A204.1 (cell line): ENCODE measurements around the gene RAD51B.

Experiments
- FAIRE-seq: peaks from 2 replicates; lab custom pipeline; 2012; peaks lifted over from hg19 to GRCh38; lab: Jason Lieb, UNC

RAD51B gene

DNA sequence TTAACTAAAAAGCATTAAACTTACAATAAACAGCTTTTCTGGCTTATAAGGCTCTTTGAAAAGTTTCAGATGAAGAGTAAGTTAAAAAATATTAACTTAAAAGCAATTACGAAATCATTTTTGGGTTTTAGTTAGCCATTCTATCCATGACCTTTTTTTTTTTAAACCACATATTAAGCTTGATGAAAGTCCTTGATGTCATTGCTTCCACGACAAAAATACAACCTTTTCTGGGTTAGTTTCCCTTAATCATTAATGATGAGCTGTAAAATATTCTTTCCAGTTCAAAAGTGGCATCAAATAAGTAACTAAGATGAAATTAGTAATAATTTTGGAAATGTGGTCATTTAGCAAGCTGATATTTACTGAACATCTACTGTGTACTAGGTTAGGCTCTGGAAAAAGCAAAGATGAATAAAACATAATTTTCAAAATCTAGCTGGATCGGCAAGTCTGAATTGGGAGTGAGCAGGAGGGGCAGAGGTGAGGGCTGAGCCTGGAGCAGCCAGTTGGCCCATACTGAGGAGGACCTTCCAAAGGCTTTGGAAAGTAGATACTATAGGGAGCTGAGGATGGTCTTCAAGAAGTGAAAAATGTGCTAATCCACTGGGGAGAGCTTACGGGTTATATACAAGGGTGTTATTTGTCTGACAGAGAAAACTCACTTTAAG is 628.1 kb downstream of the RAD51B start:
- peak; percentile 32 for FAIRE-seq

DNA sequence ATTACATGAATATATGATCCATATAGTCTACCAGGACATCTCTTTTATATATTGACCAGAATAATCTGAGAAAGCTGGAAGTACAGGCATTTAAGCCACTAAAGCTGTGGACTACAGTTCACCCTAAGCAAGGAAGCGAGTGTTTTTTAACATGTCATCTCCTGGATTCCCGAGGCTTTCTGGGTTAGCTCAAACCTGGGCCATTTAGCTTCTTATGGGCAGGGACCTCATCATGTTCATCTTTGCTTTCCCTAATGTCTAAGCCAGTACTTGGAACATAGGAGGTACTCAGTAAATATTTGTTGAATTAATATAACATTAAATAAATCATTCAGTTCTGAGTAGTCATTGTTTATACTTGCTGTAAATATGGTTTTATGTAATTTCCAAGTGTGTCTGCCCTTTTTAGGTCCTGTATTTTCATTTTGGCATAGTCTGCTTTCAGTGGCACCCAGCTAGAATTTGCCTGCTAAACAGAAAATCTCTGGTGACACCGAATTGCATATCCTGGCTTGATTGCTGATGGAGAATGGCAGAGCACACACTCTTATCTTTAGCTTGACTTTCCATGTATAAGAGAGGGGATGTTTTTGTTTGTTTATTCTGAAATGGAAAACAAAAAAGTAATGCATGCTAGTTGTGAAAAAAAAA is 628.8 kb downstream of the RAD51B start:
- no peak for FAIRE-seq

DNA sequence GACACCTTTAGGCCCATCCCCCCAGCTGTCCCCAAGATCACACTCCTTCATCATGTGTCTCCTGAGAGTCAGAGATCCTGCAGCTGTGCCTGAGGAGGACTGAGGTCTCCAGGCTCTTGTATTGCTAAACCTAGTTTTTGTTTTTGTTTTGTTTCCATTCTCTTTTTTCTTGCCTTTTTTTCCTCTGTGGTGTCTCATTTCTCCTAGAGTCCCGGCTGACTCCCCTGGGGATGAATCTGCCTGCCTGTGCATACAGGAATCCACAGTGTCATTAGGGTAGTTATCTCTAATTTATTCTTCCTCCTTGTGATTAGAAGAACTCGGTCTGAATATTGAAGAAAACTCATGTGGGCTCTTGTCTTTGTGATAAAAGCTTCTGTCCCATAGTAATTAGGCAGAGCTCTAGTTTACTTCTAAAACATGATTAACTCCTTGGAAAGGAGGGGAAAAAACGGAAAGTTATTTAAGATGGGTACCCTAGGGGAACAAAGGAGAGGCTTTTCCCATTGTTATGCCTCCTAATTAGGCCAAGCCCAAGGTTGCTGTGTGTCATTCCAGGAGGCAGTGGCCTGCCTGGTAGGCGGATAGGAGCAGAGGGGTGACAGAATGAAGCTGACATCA is 630.1 kb downstream of the RAD51B start:
- FAIRE-seq: no peak

DNA sequence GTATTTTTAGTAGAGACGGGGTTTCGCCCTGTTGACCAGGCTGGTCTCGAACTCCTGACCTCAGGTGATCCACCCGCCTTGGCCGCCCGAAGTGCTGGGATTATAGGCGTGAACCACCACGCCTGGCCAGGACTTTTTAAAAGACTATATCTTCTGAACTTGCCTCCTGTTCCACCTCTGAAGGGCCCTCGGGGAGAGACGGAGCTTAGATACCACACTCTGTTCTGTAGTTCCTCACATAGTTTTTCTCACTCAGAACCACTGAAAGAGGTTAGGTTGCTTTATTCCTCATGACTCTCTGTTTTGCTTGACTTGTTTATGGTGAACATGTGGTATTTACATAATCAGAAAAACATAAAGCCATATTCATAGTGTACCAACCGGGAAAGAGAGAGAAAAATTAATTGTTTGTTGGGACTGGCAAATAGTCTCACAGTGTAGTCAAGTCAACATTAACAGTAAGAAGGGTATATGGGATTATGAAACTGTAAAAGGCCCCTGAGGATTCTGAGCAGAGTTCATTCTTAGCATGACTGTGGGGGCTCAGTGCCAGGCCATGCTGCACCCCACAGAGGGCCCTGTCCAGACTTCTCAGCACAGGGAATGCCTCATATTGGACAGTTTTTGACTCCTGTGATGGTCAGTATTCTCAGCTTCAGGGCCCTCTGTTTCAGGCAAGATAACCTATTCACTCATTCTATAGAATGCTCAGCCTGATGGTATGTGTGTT is 631.0 kb downstream of the RAD51B start:
- no peak for FAIRE-seq

DNA sequence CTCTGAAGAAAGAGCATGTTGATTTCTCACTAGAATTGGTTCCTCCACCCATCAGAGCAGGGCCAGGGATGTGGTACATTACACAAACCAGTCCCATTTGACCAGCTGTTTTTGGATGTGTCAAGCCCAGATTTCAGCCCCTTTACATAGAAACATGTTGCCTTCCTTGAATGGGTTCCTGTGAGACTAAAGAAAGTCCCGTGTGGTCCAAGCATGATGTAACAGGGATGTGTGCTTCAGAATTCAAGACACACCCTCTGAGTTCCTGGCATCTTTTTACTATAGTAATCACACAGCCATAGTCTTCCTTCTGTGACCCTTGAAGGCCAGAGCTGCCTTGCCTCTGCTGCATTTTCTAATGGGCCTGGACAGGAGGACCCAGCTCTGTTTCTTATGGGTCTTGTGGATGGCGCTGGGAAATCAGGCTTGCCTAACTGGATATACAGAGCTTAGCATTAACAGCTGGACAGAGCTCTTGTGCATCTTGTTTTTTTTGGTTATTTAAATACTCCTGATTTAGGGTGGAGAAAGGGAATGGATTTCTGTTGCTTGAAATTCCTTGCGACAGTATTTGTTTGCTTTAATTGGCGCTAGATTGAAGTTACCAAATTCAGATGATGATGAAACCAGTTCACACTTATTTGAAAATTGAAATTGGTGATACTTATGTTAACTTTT is 632.3 kb downstream of the RAD51B start:
- FAIRE-seq: no peak

DNA sequence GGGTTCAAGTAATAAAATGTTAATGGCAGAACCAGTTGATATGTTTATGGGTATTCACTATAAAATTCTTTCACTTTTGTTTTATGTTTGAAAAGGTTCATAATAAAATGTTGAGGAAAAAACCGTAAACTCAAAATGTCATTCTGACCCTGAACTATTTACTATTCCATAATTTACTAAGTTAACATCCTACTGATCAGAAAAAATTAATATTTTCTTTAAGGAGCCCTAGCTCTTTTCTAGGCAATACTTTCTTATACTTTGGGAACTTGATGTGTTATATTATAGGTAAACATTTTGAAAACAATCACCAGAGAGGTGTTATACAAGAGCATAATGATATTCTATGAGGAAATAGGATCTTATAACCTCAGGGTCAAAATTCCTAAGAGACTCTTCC is 638.7 kb downstream of the RAD51B start:
- no peak for FAIRE-seq

DNA sequence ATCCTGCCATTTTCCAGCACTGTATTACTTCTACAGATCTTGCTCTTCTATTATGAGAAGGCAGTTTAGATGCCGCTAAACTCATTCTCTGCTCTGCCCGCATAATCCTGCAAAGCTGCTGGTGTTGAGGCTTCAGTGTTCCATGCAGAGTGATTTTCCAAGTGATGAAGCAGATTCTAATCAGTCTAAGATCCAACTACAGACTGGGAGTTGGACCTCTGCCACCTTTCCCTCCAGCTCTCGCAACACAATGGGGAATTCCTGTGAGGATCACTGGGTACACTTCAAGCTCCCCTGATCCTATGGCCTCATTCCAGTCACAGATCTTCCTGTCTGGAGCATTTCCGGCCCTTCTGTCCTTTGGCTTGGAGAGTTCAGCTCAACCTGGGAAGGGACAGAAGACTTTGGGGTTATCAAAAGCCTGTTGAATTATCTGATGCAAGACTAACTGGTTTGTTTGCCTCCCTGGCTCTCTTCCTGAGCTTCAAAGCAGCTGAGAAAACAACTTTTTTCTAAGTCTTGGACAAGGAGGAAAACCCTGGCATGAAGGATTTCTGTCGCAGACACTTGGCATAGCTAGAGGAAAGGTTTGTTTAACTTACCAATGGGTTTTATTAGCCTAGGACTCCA is 639.4 kb downstream of the RAD51B start:
- no peak for FAIRE-seq

DNA sequence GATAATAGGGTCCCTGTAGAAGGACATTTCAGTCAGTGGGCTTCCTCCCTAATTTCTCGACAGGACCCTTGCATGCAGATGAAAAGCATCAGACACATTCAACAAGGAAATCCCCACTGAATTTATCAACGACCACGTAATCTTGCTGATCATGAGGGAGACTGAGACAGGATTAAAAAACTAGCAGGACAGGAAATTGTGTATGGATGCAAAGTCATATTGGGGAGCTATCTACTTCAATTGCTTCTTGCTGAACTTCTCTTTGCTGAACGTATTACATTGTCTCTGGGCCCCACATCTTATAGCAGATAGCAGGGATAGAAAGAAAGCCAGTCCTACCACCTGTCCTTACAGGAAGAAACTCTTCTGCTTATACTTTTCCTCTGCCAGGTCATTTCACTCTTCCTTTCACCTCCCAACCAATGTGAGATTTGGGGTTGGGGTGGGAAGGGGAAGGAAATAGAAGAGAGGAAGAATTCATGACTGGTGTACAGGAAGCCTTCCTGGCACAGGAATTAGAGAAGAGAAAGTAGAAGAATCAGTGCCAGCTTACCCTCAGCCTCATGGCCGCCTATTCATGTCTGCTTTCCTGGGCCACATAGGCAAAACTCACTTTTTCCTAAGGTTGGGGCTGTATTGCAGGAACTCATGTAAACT is 640.0 kb downstream of the RAD51B start:
- FAIRE-seq: no peak

DNA sequence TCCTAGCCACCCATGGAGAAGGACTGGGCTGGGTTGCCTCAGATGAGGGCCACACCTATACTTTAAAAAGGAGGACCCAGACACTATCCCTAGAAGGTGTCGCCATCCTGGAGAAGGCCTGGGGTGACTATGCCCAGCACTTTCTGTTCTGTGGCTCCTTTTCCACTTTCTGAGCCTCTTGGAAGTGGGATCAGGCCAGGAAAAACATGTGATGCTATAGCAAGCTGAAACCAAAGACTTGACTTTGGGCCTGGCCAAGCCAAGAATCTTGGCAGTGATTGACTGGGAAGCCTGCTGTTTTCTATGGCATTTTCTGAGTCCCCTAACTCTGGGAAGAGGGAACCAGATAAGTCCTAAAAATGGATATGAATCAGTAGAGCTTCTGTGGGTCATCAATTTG is 641.0 kb downstream of the RAD51B start:
- no peak for FAIRE-seq

DNA sequence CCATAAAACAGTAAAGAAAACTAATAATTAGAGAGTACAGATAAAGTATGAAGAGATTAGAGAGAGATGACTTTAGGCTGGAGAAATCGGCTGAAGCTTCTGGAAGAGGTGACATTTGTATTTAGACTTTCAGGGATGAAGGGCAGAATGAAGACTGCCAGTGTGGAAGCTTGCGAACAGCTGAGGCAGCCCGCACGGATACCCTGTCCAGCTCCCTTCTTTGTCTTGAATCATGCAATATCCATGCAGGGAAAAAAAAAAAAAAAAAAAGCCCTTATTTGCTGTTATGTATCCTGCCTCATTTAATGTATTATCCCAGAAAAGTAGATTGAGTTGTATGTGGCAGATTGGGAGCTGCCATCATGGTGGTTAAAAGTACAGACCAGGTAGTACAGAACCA is 641.5 kb downstream of the RAD51B start:
- no peak for FAIRE-seq

DNA sequence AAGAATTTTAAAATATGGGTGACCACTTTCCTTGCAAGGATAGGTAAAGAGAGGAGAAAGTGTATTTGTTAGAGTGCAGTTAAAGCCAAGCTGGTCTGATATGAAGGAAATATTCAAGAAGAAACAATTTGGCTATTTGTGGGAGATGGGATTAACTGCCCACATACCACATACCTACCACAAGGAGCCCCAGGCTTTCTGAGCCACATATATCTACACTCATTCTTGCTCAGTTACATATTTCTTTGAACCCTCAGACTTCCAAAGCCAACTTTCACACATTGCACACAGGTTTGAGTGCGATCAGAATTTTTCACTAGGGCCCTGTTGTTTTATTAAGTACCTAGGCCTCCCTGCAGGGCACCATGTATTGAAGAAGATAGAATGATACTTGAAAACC is 643.1 kb downstream of the RAD51B start:
- no peak for FAIRE-seq

DNA sequence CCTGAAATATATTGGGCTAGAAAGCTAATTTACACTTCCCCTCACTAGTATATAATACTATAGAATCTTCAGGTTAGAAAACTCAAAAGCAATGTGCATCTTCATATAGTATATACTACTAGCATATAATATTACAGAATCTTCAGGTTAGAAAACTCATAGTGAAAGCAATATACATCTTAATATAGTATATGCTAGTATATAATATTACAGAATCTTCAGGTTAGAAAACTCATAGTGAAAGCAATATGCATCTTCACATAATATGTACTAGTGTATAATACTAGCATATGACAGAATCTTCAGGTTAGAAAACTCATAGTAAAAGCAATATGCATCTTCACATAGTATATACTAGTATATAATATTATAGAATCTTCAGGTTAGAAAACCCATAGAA is 643.7 kb downstream of the RAD51B start:
- no peak for FAIRE-seq

DNA sequence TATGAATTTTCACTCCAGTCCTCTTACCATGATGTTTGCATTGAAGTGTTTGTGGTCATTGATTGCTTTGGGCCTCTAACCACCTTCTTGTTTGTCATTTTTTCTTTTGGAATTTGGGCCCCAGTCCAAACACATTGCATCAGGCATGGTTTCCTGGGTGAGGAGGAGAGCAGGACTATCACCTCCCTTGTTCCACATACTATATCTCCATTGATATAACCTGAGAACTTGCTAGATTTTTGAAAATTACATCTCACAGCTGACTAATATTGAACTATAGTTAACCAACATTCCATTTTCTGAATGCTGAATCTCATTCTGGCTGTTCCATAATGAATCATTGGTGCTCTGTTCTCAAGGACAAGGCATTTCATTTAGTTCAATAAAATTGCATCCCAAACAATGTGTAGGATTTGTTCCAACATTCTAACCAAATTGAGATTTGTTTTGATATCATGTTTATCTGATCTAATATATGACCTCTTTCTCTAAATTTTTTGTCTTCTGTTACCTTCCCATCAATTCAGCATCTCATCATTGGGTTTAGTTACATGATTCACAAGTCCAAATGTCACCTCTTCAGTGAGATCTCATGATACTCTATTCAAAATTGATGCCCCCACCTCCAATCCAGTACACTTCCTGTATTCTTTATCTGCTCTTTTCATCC is 644.3 kb downstream of the RAD51B start:
- FAIRE-seq: no peak

DNA sequence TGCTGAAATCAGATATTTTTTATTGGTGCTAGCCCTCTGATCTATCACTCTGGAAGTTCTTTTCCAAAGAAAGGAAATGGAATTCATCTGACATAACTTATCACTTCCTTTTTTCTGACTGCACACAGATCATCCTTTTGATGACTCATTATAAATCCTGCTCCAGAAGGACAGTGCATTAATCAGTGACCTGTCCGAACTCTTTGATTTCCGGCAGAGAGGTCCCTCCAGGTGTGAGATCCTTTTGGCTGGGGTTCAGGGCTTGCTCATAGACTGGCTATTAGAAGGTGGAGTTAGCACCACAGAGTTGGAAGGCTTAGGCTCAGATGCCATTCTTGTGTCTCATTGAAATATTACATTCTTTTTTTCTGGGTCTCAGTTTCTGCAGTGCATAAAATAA is 645.1 kb downstream of the RAD51B start:
- FAIRE-seq: no peak

DNA sequence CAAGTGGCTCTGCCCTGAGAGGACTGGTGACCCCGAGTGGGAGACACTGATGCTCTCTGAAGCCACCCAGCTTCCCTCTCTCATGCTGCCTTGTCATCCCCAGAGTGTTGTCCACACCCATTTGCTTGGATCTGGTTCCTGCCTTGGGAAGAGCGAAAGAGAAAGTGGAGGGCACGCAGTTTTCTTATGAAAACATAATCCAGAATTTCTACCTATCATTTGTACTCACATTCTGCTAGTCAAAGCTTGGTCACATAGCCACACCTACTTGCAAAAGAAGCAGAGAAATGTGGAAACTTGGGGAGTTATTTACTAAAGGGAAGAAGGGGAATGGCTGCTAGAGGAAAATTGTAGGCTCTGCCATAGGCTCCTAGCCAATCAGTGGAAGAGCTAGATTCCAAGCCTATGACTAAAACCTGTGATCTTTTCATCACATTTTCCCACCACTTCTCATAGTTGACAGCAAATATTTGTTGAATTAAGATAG is 647.0 kb downstream of the RAD51B start:
- FAIRE-seq: no peak

DNA sequence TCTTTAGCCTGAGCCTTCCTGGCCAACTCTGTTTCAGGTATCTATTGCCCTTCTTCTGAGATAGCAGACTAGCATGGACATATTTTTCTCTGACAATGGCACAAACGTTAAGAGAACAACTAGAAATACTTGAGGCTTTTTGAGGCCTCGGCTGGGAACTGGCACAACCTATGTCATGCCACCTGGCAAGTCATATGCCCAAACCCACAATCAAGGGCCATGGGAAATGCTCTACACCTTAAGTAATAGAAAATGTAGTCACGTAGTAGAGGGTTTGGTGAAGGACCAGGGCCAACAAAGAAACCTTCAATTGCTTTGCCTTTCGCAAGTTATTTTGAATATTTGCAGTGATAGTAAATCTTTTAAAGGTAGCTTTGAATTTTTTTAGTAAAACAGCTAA is 647.8 kb downstream of the RAD51B start:
- FAIRE-seq: no peak

DNA sequence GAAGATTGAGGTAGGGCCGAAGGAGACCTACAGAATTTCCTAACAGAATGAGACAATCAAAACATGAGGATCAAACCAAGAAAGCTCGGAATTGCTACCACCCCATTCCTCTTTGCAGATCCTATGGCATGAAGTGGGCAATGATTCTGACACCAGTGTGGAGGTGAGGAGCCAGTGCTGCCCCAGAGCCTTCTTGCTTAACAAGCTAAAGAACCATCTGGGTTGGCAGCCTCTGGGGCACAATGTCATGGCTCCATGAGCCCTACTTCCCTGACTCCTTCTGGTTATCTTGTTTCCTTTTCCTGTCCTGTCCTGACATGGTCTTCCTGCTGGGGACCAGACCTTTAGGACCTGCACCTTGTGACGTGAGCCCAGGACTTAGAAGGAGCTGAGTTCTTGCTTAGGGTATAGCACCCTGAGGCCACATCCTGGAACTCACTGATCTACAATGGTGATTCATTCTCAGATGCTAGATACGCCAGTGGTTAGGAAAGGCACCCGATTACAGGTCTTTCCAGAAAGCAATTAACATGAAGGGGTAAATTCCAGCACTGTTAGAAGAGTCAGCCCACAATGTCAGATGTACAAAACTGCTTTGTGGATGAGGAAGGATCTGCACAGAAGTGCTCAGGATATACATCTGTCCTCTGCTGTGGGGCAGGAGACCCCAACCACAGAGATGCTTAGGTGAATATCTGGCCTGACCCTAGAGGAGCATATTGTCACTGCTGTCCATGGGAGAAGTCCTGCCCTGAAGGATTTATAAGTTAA is 649.0 kb downstream of the RAD51B start:
- FAIRE-seq: no peak

DNA sequence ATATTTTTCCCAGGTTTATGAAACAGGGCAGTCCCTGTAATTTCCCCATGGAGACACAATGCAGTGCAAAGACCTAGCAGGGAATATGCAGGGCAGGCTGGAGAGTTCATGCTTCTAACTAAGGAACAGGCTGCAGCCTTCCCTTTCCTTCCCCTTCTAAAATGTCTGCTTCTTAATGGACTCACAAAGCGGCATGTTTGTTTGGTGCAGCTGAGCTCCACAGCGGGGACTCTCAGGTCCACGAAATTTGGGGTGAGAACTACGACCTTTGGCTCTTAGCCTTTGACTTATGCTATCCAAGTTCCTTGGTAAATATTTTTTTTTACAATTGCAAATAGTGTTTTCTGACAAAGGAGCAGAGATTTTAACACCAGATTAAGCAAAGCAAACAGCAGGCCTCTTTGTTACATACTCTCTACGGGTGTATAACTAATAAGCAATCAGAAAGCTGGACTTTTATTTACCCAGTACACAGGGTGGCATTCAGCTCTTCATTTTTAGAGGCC is 649.7 kb downstream of the RAD51B start:
- no peak for FAIRE-seq

DNA sequence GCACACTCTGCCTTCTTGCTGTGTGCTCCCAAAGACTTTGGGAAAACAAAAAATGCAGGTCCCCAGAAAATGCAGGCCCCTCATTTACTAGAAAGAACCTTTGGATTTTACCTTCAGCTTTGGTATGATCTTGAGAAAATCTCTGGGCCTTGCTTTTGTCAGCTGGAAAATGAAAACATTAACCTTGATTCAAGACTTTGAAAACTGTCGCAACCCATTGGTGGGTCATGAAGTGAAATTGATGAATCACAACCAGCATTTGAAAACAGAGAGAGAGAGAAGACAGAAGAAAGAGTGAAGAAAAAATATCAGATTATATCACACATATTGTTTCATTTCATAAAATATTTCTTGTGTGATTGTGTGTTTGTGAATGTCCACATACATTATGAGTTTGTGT is 650.8 kb downstream of the RAD51B start:
- FAIRE-seq: no peak
